GM12891 (cell line): Measurements from ENCODE around the gene PARM1.

Experiments
- POLR2A ChIP-seq: IDR thresholded peaks from 2 replicates; pipeline ENCODE4 v1.6.1; 2011; ENCODE audit warnings: low read depth, low read length, control low read depth
- TAF1 ChIP-seq: IDR thresholded peaks from 2 replicates; pipeline ENCODE4 v1.6.1; 2011; ENCODE audit warnings: low read depth, low read length, control low read depth

DNA sequence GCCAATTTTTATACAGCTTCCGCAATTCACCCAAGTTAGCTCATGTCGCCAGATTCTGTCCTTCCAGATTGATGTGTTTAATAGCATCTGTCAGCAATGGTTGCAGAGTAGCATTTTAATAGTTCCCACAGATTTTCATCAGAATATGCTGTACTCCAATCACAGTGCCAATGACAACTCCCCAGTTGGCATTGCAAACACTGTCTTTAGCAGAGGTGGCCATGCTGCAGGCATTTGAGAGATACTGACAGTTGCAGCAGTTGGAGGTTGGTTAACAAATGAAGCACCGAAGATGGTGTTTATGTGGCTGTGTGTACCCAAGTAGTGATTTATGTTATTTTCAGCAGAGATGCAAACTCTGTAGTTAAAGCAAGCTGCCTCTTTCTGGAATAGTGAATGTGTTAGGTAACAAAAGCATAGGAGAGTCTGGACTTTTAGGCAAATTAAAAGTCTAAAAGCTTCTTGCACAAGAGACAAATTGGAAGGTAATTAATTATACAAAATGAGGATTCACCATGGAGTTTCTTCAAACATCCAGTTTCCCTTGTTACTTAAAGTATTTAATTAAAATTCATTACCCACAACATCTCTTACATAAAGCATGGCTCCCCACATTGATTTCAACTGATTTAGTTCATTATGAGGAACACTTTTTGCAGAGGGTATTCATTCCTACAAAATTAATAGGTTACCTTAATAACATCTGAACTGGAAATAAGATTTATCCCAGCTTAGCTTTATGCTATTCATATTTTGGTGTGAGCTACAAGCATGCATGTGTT is 65.2 kb downstream of the PARM1 start:
- no peak for TF ChIP-seq TAF1
- no peak for TF ChIP-seq POLR2A
